Hematopoietic multipotent progenitor cell treated with erythropoietin and hydrocortisone succinate and interleukin-3 and kit ligand, for 15 days (in vitro differentiated cells): ENCODE data around the gene WEE2.
A peak's percentile ranks its signal among the peaks of the same experiment; 100 is the strongest.

Source experiments
- DNase-seq: peaks from one replicate; pipeline ENCODE4 v3.0.0-alpha.2; 2015; ENCODE audit warnings: low spot score

WEE2 gene

DNA sequence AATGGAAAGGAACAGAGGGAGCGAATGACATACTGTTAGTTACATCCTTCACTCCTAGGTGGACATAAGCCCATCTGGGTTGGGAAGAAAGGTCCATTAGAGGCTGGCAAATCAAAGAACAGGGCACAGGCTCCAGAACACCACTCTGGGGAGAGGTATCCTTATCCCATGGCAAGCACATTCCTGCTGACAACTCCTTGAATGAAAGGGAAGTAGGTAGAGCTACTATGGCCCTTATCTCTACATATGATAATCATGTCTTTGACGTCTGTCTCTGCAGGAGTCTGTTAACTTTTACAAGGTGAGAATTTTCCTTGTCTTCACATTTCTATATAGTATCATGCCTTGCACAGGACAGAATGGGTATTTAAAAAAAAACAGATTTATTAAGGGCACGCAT lies 16.6 kb upstream of the WEE2 start:
- no peak for DNase-seq

GRCh38 chr7:141691961-141692360 lies 16.2 kb upstream of the WEE2 start:
- DNase-seq, result no peak

DNA sequence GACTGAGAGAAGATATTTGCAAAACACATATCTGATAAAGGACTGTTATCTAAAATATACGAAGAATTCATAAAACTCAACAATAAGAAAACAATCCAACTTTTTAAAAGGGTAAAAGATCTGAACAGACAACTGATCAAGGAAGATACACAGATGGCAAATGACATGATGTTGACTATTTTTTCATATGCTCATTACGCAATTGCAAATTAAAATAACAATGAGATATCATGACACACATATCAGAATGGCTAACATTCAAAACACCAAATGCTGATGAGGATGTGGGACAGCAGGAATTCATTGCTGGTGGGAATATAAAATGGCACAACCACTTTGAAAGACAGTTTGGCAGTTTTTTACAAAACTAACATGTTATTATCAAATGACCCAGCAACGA lies 15.1 kb upstream of the WEE2 start:
- DNase-seq, result no peak

DNA sequence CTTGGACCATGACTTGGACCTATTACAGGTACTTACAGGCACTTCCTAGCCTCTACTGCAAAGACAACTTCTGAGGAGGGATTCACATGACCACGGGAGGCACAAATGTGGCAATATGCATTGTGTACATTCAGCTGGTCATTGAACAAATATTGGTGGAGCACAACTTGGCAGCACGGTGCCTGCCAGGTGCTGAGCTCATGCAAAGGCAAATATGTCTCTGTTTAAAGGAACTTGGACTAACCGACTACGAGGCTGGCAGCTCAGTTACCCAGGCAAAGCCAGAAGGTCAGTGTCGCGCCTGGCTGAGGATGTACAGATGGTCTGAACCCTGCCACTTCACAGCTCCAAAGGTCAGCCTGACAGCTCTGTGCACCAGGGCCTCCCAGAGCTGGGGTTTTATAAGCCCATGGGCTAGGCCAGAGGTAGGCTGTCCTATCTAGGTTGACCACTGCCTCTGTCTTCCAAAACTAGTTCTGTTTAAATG lies 12.3 kb upstream of the WEE2 start:
- no peak for DNase-seq

DNA sequence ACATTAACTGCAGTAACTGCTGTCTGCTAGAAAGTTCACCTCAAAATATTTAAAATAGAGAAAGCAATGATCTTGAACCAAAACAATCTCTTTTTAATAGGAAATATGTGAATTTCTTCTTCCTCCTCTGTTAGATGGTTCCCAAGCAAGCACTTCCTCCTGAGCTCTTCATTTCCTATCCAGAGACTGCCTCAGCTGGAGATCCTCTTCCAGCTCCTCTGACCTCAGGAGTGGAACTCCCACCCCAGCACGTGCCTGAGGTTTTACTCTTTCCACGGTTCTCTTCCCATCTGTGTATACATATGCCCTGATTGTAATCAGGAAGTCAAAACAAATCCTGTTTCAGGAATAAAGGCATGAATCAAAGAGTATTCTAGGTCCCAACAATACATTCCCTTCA lies 11.8 kb upstream of the WEE2 start:
- no peak for DNase-seq

- no peak for DNase-seq
These were observed 10.8 kb upstream of the WEE2 start for GRCh38 chr7:141697211-141697871.

DNA sequence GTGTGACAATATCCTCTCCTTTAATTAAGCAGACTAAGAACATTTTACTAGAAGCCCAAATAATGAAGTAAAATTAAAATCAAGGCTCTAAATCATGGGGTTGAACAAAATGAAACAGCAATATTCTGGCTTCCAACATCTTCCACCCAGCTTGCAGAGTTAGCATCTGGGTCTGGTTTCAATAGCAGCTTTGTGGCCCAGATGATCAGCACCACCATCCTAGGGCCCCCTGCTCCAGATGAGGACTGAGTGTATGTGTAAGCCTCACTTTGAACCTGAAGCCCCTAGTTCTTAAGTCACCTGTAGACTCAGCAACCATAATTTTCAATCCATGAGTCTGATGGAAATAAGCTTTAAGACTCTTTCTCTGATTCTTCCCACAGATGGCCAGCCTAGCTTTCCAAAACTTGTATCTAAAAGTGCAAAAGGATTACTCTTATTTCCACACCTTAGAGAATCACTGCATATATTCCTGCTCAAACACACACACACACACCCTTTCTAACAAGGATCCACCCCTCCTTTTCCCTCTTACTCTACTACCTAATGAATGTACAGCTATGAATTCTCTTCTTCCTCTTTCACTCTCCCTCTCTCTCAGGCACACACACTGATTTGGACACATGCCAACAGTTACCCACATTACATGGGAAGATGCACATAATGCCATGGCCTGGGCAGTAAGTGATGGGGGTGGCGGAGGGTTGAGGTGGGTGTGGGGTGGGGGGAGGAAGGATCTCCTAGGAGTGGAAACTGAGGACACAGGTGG lies 9.7 kb upstream of the WEE2 start:
- DNase-seq, result peak; percentile 16

DNA sequence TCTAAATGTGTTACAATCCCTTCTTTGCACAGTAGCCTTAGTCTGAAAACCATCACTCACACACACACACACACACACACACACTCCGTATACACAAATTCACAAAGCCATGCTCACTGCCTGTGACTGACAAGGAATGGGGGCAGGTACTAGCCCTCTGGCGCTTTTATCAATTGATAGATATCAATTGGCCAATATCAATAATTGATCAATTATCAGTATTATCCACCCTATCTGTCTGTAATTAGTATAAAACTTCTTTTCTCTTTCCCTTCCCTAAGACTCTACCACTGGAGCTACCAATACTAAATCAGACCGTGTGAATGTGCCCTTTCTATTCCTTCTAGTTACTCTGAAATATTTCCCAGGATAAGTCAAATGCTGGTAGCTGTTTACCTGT lies 8.3 kb upstream of the WEE2 start:
- DNase-seq, result no peak

DNA sequence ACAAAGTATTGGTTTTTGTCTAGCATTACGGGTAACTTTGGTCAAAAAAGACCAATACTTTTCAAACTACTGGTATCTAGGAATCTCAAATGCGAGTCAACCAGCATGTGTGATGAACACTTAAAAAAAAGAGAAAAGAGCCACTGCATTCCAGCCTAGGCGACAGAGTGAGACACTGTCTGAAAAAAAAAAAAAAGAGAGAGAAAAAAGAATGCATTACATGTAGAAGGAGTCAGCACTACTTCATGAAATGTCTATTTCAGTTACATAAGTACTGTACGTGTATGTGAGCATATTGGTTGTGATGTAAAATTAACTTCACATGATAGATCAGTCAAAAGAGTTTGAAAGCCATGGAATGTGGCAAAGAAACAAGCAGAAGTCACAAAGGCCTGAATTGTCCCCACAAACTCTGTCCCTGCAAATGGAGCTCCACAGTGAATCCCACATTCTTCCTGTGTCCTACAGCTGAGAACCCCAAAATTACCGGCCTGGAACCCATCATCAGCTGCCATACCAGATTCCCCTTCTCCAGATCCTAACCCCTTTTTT lies 7.8 kb upstream of the WEE2 start:
- DNase-seq, result no peak

DNA sequence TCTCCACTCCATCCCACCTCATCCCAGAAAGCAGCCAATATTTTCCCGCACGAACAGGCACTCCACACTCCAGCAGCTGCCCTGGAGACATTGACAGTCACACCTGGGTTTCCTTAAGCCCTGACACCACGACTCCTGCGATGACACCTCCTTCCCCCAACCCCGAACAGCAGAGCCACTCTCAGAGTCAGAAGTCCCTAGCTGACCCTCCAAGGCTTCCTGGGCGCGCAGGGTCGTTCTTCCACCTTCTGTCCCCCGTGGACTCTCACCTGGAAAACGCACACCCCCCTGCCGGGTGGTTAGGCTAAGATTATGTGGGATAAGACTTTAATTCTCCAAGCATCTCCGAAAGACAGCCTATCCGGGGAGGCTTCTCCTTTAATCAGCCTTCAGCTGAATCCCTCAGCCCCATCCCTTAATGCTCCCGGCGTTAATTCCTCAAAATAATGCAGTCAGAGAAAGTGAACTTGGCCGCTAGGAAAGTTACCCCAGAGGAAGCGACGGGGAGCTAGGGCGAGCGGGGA lies 7.2 kb upstream of the WEE2 start:
- no peak for DNase-seq

DNA sequence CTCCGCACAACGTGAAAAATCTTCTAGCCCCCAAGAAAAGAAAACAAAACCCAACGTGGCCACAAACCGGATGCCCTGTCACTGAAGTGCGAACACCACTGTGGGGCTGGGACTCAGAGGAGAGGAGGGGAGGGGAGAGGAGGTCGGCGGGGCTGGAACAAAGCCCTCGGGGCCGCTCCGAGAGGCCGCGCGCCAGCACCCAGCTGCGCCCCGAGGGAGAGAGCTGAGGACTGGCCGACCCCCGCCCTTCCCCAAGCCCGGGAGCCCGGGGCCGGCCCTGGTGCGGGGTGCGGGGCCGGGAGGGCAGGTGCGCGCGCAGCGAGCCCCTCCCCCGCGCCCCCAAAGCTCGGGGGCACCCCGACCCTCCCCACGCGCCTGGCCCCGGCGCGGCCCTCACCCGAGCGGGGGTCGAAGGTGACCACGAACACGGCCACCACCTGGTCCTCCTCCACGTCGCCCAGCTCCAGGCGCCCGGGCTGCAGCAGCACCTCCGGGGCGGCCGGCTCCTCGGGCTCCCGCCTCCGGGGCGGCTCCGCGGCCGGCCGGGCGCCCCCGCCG lies 6.6 kb upstream of the WEE2 start:
- DNase-seq, result no peak

- DNase-seq, result peak; percentile 23
These were observed 6.0 kb upstream of the WEE2 start, which contains the start of gene DENND11 for GRCh38 chr7:141702047-141702567. TSS of gene DENND11 (minus strand) at chr7:141702166. CDS start at chr7:141702153, 13 bp downstream.

- no peak for DNase-seq
These were observed 5.3 kb upstream of the WEE2 start for GRCh38 chr7:141702892-141703291.

DNA sequence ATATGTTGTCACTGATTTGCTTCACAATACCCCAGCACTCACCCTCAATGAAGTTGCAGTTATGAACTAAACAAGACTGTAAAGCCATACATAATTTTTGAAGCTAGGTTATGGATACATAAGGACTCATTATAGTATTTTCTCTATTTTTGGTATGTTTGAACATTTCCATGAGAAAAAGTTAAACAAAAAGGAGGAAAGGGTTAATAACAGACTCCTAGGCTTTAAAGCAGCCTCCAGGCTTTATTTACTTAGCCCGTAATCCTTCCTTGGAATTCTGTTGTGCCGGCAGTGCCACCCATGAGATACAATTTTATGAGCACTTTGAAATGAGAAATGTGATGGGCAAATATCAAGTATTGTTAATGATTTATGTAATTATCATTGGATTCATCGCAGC lies 4.0 kb upstream of the WEE2 start:
- DNase-seq, result no peak

GRCh38 chr7:141704741-141705140 lies 3.4 kb upstream of the WEE2 start:
- no peak for DNase-seq

DNA sequence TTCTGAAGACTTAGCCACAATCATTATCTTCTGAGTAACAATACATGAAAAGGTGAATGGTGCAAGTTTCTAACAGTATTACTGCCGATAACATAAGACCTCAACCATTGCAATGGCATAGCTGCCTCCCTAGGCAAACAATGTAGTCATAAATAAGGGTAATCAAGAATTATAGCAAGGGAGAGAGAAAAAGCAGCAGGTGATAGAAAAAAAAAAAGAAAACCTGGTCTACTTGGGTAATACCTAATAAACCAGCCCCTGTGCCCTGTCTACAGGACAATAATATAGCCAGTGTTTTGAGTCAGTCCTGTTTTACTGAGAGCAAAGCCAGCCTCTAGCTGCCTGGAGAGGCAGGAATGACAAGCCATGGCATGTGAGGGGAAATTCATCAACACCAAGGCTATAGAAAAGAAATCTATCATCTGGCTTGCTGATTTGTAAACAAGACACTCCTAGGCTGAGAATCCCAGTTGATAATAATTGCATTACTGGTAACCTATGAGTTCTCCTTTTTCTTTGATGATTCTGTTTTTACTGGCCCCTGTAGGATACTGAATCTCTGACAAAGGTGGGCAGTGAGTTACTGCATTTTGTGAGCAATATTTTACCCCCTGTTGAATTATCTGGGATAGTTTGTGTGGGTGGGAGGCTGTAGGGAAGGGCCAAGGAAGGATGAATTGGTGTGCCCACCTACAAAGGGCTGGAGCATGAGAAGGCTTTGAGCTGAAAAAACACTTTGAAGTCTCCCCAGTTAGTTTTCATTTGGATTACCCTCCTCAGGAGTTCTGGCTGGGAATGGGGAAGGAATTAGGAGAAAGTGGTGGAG lies 1.7 kb upstream of the WEE2 start:
- DNase-seq, result no peak

DNA sequence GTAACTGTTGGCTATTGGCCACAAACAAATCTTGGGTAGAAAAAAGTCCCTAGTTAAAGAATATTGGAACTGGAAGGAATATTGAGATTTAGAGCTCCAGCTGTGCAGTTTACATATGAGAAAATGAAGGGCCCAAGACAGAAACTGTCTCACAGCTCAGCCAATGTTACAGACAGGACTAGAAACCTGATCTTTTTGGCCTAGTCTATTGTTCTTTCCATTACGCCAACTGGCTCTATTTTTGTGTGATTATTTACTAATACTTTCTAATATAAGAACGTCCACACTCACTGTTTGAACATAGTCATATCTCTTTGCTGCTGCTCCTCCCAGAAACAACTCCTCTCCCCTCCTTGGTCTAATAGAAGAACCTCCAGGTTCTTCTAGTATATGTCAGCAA lies 1.2 kb downstream of the WEE2 start:
- DNase-seq, result no peak

- no peak for DNase-seq
These were observed 1.6 kb downstream of the WEE2 start for GRCh38 chr7:141709749-141710148.

DNA sequence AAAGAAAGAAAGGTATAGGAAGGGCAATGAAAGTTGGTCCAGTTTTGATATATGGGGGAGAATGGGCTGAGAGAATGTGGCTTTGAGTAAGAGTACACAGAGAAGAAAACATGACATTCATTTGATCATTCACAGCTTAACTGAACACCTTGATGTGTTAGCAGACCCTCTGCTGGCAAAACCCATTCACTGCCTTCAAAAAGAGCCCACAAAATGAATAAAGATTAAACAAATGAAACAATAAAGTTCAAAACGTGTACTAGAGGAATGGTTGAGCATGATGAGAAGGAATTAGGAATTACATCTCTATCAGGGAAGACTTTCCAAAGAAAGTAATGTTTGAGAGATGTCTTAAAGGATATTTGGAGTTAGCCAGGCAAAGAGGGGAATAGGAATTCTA lies 2.1 kb downstream of the WEE2 start:
- DNase-seq, result no peak

- no peak for DNase-seq
These were observed 4.6 kb downstream of the WEE2 start for GRCh38 chr7:141712603-141713255.

DNA sequence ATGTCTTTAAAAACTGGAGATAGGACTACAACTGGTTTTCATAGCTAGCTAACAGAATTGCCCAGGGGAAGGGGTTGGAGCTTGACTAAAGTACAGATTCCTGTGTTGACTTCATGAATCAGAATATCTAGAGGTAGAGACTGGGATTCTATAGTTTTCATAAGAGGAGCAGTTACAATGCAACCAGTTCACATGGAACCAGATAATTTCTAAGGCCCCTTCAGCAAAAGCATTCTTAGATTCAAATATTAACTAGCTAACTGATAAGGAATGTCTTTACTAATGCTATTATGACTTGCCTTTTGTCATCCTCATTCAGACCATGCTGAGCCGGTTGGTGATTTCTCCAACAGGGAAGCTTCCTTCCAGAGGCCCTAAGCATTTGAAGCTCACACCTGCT lies 5.7 kb downstream of the WEE2 start:
- DNase-seq, result no peak
